K562 (cell line): Measurements from ENCODE around the gene ACTRT2.

Experiments
- ATF7 ChIP-seq: fragments of 450-650 bp; IDR thresholded peaks from 2 replicates; pipeline ENCODE4 v1.7.1; 2014; ENCODE audit warnings: mild to moderate bottlenecking, moderate library complexity
- CHD2 ChIP-seq: IDR thresholded peaks from 2 replicates; pipeline ENCODE4 v1.6.1; 2011; ENCODE audit warnings: low read depth, low read length
- CREB3L1 ChIP-seq: fragments of 450-650 bp; IDR thresholded peaks from 2 replicates; pipeline ENCODE4 v1.6.1; 2014; ENCODE audit warnings: low read depth, mild to moderate bottlenecking, moderate library complexity, borderline replicate concordance
- EZH2 ChIP-seq: IDR thresholded peaks from 2 replicates; pipeline ENCODE4 v1.6.1; 2012; ENCODE audit warnings: low read depth, mild to moderate bottlenecking, inconsistent platforms, low read length, borderline replicate concordance
- HMG20A ChIP-seq: fragments of 450-650 bp; formaldehyde crosslinking; conservative IDR thresholded peaks from 2 replicates; pipeline ENCODE4 v1.4.0; 2020; ENCODE audit warnings: mild to moderate bottlenecking, mixed read lengths
- IRF2 ChIP-seq: sonication (generic); formaldehyde crosslinking; IDR thresholded peaks from 2 replicates; pipeline ENCODE4 v1.8.1; 2022; ENCODE audit warnings: mild to moderate bottlenecking, missing genetic modification reagents
- MLX ChIP-seq, 2 experiments: fragments of 450-650 bp in 1 of 2; sonication (generic) in 1 of 2; formaldehyde crosslinking; conservative IDR thresholded peaks; 2 replicates each; pipeline versions ENCODE4 v1.4.0 to v1.8.1; 2020 to 2022; ENCODE audit warnings: mild to moderate bottlenecking in 1 of 2, missing genetic modification reagents in 1 of 2
- MTA1 ChIP-seq: fragments of 450-650 bp; IDR thresholded peaks from 2 replicates; pipeline ENCODE4 v1.6.1; 2017; ENCODE audit warnings: borderline replicate concordance
- NFYB ChIP-seq: IDR thresholded peaks from 2 replicates; pipeline ENCODE4 v1.6.1; 2011; ENCODE audit warnings: mild to moderate bottlenecking, moderate library complexity; ENCODE audit not compliant: insufficient read length; ENCODE audit errors: extremely low read depth
- NRF1 ChIP-seq, 2 experiments: fragments of 450-650 bp; IDR thresholded peaks in 1 of 2; conservative IDR thresholded peaks in 1 of 2; 2 replicates each; pipeline ENCODE4 v1.6.1; 2014; ENCODE audit warnings: mild to moderate bottlenecking in 2 of 2
- POLR2A ChIP-seq: fragments of 450-650 bp; conservative IDR thresholded peaks from 2 replicates; pipeline ENCODE4 v1.6.1; 2016
- SAFB2 ChIP-seq: fragments of 200-400 bp; formaldehyde crosslinking; IDR thresholded peaks from 2 replicates; pipeline ENCODE4 v1.6.1; 2018; ENCODE audit warnings: borderline replicate concordance, low read length, low read depth, moderate library complexity; ENCODE audit not compliant: severe bottlenecking
- ZBTB7A ChIP-seq: IDR thresholded peaks from 2 replicates; pipeline ENCODE4 v1.6.1; 2011; ENCODE audit warnings: low read depth, mild to moderate bottlenecking, low read length, moderate library complexity, borderline replicate concordance; ENCODE audit not compliant: control insufficient read depth
- ZNF609 ChIP-seq: sonication (generic); formaldehyde crosslinking; IDR thresholded peaks from 2 replicates; pipeline ENCODE4 v1.8.1; 2023; ENCODE audit warnings: missing genetic modification reagents, mild to moderate bottlenecking, borderline replicate concordance

GRCh38 chr1:3009556-3009955 lies 11.7 kb upstream of the ACTRT2 start:
- TF ChIP-seq EZH2 = no peak
- no peak for TF ChIP-seq CREB3L1
- no peak for TF ChIP-seq NFYB
- TF ChIP-seq SAFB2 = no peak
- no peak for TF ChIP-seq POLR2A
- no peak for TF ChIP-seq IRF2 (CRISPR knock-in tag)
- no peak for TF ChIP-seq NRF1 (conservative IDR thresholded peaks at IDR 0.05 in 1 of 2, IDR thresholded peaks at IDR 0.05 in 1 of 2)
- no peak for TF ChIP-seq CHD2
- no peak for TF ChIP-seq MLX (CRISPR knock-in tag; conservative IDR thresholded peaks at IDR 0.05)
- TF ChIP-seq ZBTB7A = no peak
- no peak for TF ChIP-seq ZNF609
- TF ChIP-seq MTA1 = no peak
- TF ChIP-seq ATF7 = no peak
- no peak for TF ChIP-seq HMG20A
